VCaP (cell line): ENCODE measurements around the gene AP3S1.

Experiments
- H3K27ac ChIP-seq: fragments of 450-650 bp; 2 replicates; pipeline ENCODE4 v1.5.1; 2017
- TF ChIP-seq, protein P1 (sequence below): fragments of 450-650 bp; conservative IDR thresholded peaks from 2 replicates; pipeline ENCODE4 v1.5.1; 2017; ENCODE audit warnings: mild to moderate bottlenecking, moderate library complexity

AP3S1 gene

GRCh38 chr5:115825948-115826347 is 15.8 kb upstream of the AP3S1 start:
- TF ChIP-seq, protein P1, sequence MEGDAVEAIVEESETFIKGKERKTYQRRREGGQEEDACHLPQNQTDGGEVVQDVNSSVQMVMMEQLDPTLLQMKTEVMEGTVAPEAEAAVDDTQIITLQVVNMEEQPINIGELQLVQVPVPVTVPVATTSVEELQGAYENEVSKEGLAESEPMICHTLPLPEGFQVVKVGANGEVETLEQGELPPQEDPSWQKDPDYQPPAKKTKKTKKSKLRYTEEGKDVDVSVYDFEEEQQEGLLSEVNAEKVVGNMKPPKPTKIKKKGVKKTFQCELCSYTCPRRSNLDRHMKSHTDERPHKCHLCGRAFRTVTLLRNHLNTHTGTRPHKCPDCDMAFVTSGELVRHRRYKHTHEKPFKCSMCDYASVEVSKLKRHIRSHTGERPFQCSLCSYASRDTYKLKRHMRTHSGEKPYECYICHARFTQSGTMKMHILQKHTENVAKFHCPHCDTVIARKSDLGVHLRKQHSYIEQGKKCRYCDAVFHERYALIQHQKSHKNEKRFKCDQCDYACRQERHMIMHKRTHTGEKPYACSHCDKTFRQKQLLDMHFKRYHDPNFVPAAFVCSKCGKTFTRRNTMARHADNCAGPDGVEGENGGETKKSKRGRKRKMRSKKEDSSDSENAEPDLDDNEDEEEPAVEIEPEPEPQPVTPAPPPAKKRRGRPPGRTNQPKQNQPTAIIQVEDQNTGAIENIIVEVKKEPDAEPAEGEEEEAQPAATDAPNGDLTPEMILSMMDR = no peak
- H3K27ac ChIP-seq = no peak overlapping the region

GRCh38 chr5:115829913-115830312 is 11.8 kb upstream of the AP3S1 start:
- TF ChIP-seq, protein P1 = no peak

GRCh38 chr5:115831163-115831768 is 10.5 kb upstream of the AP3S1 start:
- TF ChIP-seq, protein P1 = peak; percentile 94
- H3K27ac ChIP-seq = no peak overlapping the region

More at GRCh38 chr5:115829913-115830312, 11.8 kb upstream of the AP3S1 start:
- H3K27ac ChIP-seq = no peak overlapping the region

GRCh38 chr5:115835481-115835880 is 6.3 kb upstream of the AP3S1 start:
- H3K27ac ChIP-seq = no peak overlapping the region
- TF ChIP-seq, protein P1 = no peak

- TF ChIP-seq, protein P1 = peak; percentile 76
- no peak overlapping the region; the same call in 1 of the 2 replicates for H3K27ac ChIP-seq
Observed at GRCh38 chr5:115838885-115839518, 2.7 kb upstream of the AP3S1 start.

GRCh38 chr5:115840873-115841272 is 862 bp upstream of the AP3S1 start:
- H3K27ac ChIP-seq = peak overlapping the region; percentile 88
- TF ChIP-seq, protein P1 = no peak

DNA sequence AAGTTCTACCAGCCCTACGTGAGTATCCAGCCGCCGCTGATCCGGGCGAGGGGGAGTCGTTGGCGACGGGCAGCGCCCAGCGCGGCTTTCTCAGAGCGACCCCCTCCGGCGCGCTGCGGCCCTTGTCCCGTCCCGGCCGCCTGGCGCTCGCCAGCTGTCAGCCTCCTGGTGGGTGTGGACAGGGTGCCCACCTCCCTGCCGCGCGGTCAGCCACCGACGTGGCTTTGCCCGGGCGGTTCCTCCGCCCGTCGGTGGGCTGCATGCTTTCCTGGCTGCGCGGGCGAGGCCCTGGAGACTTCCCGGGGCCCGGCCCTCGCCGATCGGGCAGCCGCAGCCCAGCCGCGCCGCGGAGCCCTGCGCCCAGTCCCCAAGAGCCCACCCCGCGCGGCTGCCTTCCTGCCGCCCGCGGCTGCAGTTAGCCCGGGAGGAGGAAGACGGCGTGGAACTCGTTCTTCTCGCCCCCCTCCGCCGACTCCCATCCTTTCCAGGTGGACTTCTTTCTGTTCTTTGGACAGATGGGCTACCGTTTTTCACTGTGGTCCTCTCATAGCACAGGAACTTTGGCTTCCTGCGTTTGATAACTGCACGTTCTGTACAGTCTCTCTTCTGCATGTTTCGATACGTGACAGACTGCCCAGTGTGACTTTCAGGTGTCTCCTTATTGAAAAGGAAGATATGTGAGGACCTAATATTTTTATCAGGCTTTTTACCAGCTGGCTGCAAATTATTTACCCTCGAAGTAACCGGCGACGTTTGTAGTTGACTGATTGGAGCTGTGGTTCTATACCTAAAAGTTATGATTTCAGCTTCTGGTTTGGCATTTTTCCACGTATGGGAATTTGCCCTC is 577 bp downstream of the AP3S1 start:
- peak overlapping the region; percentile 88 for H3K27ac ChIP-seq

More for the DNA sequence above, 577 bp downstream of the AP3S1 start:
- TF ChIP-seq, protein P1 = peak; percentile 44
